Measurements from ENCODE around the gene GPX1.

Gene GPX1

DNA sequence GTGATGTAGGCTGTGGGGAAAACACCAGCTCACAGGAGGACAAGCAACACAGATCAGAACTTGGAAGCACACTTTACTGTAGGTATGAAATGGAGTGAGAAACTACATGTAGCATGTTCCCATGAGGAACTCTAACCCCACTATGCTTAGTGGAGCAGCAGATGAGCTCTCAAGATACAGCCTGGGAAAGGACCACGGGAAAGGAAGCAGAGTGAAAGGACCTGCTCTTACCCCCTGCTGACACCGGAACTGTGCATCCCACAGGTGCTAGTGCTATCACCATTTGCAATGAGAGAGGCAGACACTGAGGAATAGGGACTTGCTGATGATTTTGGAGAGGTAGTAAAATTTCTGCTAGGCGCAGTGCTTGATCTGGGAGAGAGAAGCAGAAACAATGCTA is 46.9 kb downstream of the GPX1 start:
- DNase-seq (ENCODE audit: low spot score), result no peak

GRCh38 chr3:49310677-49311076 is 47.5 kb downstream of the GPX1 start:
- no peak for DNase-seq (ENCODE audit: low spot score)
